Ascending aorta (tissue), 2 donors: ENCODE data around the gene SF1. TPM values are rescaled to one million over a fixed set of nuclear protein-coding genes. Genes with fewer than 3 reads are reported as not detected.

Source experiments
- DNase-seq, 2 donors: peaks; one replicate each; pipeline ENCODE4 v3.0.0-alpha.2; 2019; ENCODE audit warnings: low spot score in 2 of 2
- H3K27ac ChIP-seq, 2 donors: fragments of 200-600 bp; sonication (generic); one replicate each; pipeline ENCODE4 v1.5.1; 2016 to 2017; ENCODE audit warnings: mild to moderate bottlenecking in 1 of 2
- H3K27me3 ChIP-seq: fragments of 200-600 bp; sonication (generic); one replicate; pipeline ENCODE4 v1.5.1; 2017
- H3K36me3 ChIP-seq, 2 donors: fragments of 200-600 bp; sonication (generic); one replicate each; pipeline ENCODE4 v1.5.1; 2016
- H3K4me1 ChIP-seq, 2 donors: fragments of 200-600 bp; sonication (generic); one replicate each; pipeline ENCODE4 v1.5.1; 2016 to 2017; ENCODE audit warnings: mild to moderate bottlenecking in 1 of 2
- H3K4me3 ChIP-seq, 2 donors: fragments of 200-600 bp; sonication (generic); one replicate each; pipeline ENCODE4 v1.5.1; 2016 to 2017; ENCODE audit warnings: mild to moderate bottlenecking in 1 of 2
- H3K9me3 ChIP-seq, 2 donors: fragments of 200-600 bp; sonication (generic); one replicate each; pipeline ENCODE4 v1.5.1; 2016
- intact Hi-C: fragments of 100-400 bp; cut with DNase I; formaldehyde crosslinking; loops from one replicate; pipeline ENCODE4 v1.15.1; 2023
- total RNA-seq: library from RNA; depleted of rRNA; stranded (reverse); fragments of >200 nt; gene quantifications from one replicate; pipeline ENCODE4 v1.1.0, GENCODE V29; 2016
- TF ChIP-seq, protein P1 (sequence below), 3 experiments: fragments of 200-600 bp in 2 of 3; fragments of 450-650 bp in 1 of 3; sonication (generic) in 2 of 3; IDR thresholded peaks; one replicate each; pipeline ENCODE4 v1.5.1; 2016 to 2019; ENCODE audit warnings: antibody characterized with exemption in 3 of 3, mild to moderate bottlenecking in 1 of 3, moderate library complexity in 1 of 3

SF1 gene
- total RNA-seq, 1 donor from 2014 or later = 332 TPM

DNA sequence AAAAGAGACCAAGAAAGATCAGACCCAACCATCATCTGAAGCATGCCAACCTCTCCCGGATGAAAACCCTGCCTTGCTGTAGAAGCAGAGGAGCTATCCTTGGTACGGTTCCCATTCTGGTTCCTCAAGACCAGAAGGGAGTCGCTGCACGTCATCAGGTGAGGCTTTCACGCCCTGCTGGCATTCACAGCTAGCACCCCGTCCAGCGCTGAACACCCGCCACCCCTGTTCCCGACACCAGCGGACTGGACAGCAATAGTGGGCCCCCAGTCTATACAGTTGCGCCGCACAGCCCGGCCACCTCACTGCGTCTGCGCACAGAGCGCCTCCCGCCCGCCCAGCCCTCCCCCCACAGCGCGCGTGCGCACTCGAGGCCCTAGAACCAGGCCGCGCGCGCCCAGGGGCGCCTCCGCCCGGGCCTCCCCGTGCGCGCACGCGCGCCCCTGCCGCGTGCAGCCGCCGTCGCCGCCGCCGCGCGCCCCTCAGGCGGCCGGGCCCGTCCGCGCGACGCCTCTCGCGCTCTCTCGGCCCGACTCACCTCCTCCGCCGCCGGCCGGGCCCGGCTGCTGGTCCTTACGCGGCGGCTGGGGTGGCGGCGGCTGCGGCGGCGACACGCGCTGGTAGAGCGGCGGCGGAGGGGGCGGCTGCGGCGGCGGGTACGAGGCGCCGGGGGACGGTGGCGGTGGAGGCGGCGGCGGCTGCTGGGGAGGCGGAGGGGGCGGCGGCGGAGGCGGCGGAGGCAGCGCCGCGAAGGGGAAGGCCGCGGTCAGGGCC lies 706 bp downstream of the SF1 start:
- Histone ChIP-seq H3K27ac (peak overlapping the region; percentile 99 to 100), H3K27me3 (no peaks in the 10 kb centered on the region), H3K4me3 (peak overlapping the region; percentile 85 to 95), H3K9me3 (no peaks in the 10 kb centered on the region), H3K36me3 (peaks cover 40 to 45% of the 10 kb centered on the region in 2 donors), H3K4me1 (peaks cover 20 to 43% of the 10 kb centered on the region in 2 donors)
- intact Hi-C loops = loop anchor here (1.0 to 2.0 kb wide), 3 partner anchors 17 to 33 kb away; partner anchors contain the start of gene MEN1
- TF ChIP-seq, protein P1, sequence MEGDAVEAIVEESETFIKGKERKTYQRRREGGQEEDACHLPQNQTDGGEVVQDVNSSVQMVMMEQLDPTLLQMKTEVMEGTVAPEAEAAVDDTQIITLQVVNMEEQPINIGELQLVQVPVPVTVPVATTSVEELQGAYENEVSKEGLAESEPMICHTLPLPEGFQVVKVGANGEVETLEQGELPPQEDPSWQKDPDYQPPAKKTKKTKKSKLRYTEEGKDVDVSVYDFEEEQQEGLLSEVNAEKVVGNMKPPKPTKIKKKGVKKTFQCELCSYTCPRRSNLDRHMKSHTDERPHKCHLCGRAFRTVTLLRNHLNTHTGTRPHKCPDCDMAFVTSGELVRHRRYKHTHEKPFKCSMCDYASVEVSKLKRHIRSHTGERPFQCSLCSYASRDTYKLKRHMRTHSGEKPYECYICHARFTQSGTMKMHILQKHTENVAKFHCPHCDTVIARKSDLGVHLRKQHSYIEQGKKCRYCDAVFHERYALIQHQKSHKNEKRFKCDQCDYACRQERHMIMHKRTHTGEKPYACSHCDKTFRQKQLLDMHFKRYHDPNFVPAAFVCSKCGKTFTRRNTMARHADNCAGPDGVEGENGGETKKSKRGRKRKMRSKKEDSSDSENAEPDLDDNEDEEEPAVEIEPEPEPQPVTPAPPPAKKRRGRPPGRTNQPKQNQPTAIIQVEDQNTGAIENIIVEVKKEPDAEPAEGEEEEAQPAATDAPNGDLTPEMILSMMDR (IDR thresholded peaks at IDR 0.05) = no peak
- DNase-seq = peak in 1 of 2 donors; percentile 89

DNA sequence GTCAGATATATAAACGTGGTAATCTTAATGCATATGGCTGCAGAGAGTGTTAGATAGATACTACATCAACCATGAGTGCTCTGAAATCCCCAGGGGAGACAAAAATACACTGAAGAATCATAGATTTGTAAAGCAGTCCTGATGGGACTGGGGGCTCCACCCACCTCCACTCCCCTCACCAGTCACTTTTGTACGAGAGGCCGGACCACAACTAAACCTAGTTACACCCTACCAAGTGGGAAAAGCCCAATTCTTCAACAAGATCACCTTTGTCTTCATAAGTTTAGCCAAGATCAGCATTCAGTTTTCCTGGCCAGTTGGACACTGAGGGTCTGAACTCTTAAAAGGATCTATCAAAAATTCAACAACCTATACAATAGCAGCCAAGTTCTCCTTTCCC lies 1.5 kb downstream of the SF1 start:
- no peaks in the 10 kb centered on the region for H3K27me3 ChIP-seq
- intact Hi-C loops = loop anchor here (2.0 kb wide), 1 partner anchor 16 kb away; no protein-coding TSS in a partner anchor
- peaks cover 47 to 53% of the 10 kb centered on the region in 2 donors for H3K36me3 ChIP-seq
- H3K9me3 ChIP-seq = no peaks in the 10 kb centered on the region
- peaks cover 20 to 49% of the 10 kb centered on the region in 2 donors for H3K4me1 ChIP-seq
- peak in 1 of 2 donors; percentile 51 for DNase-seq
- TF ChIP-seq, protein P1 (IDR thresholded peaks at IDR 0.05) = no peak
- H3K4me3 ChIP-seq = peak overlapping the region; percentile 85 to 95
- H3K27ac ChIP-seq = peak overlapping the region; percentile 57 to 100

DNA sequence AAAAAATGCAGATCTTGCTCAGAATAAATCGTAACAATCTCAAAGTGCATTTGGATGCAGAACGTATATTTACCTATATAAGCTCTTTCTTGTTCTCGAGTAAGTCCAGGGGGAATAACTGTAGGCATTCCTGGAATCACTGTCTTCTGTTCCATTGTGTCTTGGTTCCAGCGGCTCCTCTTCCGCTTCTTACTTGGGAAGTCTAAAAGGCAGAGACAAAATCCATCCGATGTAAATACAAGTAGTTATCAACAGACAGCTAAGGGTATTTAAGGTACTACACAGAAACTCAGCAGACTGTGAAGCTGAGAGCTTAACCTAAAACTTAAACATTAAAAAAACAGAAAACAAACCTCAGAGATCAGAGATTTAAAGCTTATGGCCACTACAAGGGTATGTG lies 1.9 kb downstream of the SF1 start:
- H3K27ac ChIP-seq = peak overlapping the region in 1 of 2 donors; percentile 100
- no peak for DNase-seq
- no peaks in the 10 kb centered on the region for H3K9me3 ChIP-seq
- no peaks in the 10 kb centered on the region for H3K27me3 ChIP-seq
- H3K4me1 ChIP-seq = peaks cover 20 to 54% of the 10 kb centered on the region in 2 donors
- intact Hi-C loops = loop anchor here (2.0 kb wide), 1 partner anchor 16 kb away; no protein-coding TSS in a partner anchor
- H3K36me3 ChIP-seq = peaks cover 52 to 57% of the 10 kb centered on the region in 2 donors
- H3K4me3 ChIP-seq = peak overlapping the region; percentile 85 to 95
- TF ChIP-seq, protein P1 (IDR thresholded peaks at IDR 0.05) = no peak

DNA sequence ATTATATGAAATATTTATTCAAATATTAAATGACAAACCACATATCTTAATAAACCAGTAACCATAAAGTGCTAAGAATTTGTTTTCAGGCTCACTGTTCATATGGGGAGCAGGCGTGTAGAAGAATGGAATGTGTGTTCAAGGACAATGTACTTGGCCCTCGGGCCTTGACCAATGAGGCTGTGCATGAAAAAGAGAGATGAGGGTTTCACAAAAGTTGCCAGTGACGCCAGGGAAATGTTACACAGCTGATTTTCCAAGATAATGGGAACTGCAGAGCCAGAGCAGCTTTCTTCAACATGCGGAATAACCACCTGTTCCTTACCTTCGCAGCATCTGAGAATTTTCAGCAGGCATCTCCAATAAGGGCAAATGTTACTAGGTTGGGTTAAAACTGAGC lies 4.2 kb downstream of the SF1 start:
- Histone ChIP-seq H3K36me3 (peaks cover 75 to 80% of the 10 kb centered on the region in 2 donors), H3K27ac (no peak overlapping the region), H3K4me3 (no peak overlapping the region), H3K9me3 (no peaks in the 10 kb centered on the region), H3K27me3 (no peaks in the 10 kb centered on the region), H3K4me1 (peaks cover 16 to 48% of the 10 kb centered on the region in 2 donors)
- TF ChIP-seq, protein P1 (IDR thresholded peaks at IDR 0.05) = no peak
- peak in 1 of 2 donors; percentile 50 for DNase-seq
- intact Hi-C loops = no loop called here

DNA sequence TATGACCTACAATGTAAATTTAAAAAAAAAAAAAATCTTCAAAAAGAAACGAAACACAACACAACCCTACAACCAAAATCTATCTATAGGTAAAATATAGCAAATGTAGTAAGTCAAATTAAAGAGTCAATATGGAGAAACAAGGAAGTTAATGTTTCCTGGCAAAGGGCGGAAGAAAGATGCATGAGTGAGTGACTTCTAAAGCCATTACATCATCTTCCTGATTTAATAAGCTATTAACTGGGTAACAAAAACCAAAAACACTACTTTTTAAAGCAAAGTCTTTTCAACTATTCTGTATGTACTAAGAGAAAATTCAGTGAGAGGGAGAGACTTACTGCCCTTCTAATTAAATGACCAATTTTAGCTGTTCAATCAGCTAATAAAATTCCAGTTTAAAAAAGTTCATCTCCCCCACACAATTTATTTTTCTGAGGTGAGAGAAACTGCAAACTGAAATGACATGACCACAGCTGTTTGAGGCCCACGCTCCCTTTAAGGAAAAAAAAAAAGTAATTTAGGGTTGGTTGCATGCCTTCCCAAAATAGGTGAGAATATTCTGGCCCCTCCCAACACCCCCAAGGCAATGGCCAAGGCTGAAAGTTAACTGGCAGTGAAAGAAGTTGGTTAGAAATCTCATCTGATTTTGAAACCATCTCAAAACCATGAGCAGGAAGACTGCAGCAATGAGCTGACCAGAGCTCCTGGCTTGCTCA lies 5.9 kb downstream of the SF1 start:
- peak overlapping the region; percentile 24 to 29 for H3K27ac ChIP-seq
- peaks cover 16 to 55% of the 10 kb centered on the region in 2 donors for H3K4me1 ChIP-seq
- H3K36me3 ChIP-seq = peaks cover 91 to 97% of the 10 kb centered on the region in 2 donors
- DNase-seq = peak in 1 of 2 donors; percentile 47
- H3K9me3 ChIP-seq = no peaks in the 10 kb centered on the region
- no peak overlapping the region for H3K4me3 ChIP-seq
- TF ChIP-seq, protein P1 (IDR thresholded peaks at IDR 0.05) = no peak
- intact Hi-C loops = no loop called here
- H3K27me3 ChIP-seq = no peaks in the 10 kb centered on the region
